ENCODE measurements around the gene CASKIN2.

CASKIN2 gene

DNA sequence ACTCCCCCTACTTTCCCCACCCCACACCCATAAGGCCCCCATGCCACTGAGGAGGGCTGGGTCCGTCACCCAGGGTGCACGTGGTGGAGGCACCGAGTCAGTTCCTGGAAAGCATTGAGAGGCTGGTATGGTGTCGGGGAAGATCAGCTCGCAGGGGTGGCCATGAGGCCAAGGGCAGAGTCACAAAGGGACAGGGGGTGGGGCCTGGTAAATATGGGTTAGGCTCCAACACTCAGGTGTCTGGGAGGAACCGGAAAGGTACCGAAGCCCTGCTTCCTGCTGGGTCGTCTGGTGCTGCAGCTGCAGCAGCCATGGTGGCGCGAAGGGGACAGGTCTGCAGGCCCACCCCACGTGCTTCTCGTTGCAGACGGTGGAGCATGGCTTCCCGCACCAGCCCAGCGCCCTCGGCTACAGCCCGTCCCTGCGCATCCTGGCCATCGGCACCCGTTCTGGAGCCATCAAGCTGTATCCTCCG is 40.4 kb upstream of the CASKIN2 start:
- TF ChIP-seq POLR2A (IDR thresholded peaks at IDR 0.05; ENCODE audit: low read length), result no peak
- TF ChIP-seq GATA1 (IDR thresholded peaks at IDR 0.05; ENCODE audit: low read depth, low read length), result no peak
- no peak for DNase-seq

DNA sequence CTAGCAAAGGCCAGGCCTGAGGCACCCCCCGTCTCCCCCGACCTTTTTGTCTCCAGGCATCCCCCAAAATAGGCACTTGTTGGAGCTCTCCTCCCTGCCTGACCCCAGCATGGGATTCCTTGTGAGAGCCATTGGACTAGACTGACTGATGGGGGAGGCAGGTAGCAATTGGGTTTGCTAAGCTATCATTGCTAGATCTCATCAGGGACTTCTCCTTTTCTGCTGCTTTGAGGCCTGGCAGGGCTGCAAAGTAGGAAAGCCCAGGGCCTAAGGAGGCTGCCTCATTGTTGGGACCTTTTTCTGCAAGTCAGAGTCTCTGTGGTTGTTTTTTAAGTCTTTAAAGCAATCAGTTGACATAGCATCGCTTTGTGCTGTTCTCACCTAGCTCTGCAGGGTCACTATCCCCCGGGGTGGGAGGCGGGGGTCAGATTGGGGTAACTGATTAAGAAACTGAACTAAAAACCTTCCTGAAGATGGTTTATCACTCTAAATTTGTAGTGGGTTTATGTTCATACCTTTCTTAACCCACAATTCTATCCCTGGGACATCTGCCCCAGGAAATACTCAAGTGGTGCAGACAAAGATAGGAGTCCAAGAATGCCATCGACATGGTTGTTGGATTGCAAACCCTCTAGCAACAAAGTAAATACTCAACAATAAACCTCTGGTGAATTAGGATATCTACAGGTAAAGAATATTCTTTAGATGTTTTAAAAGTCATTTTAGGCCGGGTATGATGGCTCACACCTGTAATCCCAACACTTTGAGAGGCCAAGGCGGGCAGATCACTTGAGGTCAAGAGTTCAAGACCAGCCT is 38.2 kb upstream of the CASKIN2 start:
- DNase-seq, result no peak
- no peak for TF ChIP-seq GATA1 (IDR thresholded peaks at IDR 0.05; ENCODE audit: low read depth, low read length)
- no peak for TF ChIP-seq POLR2A (IDR thresholded peaks at IDR 0.05; ENCODE audit: low read length)

DNA sequence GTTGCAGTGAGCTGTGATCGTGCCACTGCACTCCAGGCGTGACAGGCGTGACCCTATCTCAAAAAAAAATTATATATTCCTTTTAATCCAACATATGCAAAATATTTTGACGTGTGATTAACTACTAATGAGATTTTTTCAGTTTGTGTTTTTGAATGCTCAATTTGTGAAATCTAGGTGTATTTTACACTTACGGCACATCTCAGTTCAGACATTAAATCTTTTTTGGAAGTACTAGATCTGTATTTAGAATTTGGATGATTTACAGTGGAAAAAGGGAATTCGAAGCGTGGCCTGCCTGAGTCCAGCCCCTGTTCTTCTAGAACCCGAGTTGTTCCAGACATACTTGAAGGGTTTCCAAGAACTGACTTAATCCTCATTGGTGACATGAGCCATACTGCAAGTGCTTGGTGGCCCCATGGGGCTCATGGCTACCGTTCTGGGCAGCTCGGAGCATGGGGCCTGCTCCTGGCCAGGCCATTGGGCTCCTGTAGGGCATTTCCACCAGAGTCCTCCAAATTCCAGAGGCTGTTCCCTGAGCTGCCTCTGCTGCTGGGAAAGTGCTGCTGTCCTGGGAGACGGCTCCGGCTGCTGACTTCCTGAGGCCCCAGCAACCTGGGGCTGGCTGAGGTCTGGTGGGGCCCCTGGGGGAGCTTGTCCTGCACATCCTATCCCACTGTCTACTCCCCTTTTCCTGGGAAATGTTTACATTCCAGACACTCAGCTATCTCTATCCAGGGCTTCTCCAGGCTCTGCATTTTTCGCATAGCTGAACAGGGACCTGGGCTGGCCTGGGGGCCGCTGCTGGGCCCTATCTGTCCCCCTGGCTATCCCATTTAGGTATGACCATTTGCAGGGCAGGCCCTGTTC is 37.3 kb upstream of the CASKIN2 start:
- TF ChIP-seq GATA1 (IDR thresholded peaks at IDR 0.05; ENCODE audit: low read depth, low read length), result no peak
- TF ChIP-seq POLR2A (IDR thresholded peaks at IDR 0.05; ENCODE audit: low read length), result no peak
- no peak for DNase-seq

DNA sequence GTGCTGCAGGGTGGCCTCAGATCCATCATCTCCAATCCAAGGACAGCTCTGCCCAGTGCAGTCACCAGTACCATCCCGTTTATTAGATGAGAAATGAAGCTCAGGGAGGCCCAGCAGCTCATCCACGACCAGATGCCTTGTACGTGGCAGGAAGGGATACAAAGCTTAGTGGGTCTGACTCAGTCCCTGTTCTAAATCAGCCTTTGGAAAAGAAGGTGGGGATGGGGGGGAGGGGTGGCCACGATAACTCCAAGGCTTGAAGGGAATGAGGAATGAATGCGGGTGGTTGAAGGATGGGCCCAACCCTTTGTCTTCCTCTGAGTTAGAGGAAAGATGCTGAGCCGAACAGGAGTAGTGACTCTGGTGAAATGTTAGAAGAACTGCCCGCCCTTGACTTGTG is 35.9 kb upstream of the CASKIN2 start:
- DNase-seq, result no peak
- TF ChIP-seq POLR2A (IDR thresholded peaks at IDR 0.05; ENCODE audit: low read length) (no peak), GATA1 (IDR thresholded peaks at IDR 0.05; ENCODE audit: low read depth, low read length) (no peak)

DNA sequence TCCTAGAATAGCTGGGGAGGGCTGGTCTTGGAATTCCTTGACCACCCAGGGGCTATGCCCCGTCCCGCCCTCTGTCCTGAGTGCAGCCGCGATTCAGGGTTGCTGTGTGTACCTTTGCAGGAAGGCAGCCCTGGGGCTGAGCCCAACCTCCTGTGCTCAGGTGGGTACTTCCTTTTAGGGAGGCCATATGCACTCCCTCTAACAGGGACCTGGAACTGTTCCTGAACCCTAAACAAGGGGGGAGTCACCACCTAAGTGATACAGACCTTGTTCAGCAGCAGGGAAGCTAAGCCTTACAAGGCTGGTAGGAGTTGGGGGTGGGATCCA is 34.8 kb upstream of the CASKIN2 start:
- no peak for DNase-seq
- TF ChIP-seq POLR2A (IDR thresholded peaks at IDR 0.05; ENCODE audit: low read length), result no peak
- no peak for TF ChIP-seq GATA1 (IDR thresholded peaks at IDR 0.05; ENCODE audit: low read depth, low read length)

DNA sequence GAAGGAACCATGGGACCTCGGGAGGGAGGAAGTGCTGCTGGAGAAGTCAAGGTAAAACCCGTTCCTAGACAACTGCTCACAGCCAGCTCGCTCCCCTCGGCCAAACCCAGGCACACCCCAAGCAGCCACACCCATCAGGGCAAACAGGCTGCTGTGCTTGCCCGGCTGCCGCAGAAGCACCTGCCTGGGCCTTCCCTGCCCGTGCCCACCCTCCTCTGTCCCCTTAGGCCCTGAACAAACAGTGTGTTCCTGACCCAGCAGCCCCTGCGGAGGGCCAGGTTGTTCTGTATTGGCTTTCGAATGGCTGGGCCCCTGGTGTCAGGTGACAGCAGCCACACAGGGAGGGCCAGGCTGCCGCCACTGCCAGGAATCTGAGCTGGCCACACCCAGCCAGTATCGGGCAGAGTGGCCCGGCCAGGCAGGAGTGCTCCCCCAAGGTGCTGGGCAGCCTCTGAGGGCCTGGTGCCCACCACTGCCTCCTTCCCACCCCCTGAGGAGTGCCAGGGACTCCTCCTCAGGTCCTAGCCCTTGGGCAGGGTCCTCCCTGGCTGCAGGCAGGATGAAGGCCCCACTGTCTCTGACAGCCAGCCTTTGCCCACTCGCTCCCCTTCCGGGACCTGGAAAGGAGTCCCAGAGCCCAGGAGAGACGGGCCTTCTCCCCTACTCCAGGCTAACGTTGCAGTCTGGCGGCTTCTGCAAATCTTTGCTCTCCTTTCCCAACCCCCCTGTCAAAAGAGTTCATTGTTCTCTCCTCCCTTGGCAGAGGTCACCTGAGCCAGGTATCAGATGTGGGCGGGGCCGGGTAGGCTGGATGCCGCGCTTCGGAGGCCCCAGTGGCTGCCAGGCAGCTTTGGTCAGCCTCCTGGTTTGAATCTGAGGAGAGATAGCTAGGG is 34.2 kb upstream of the CASKIN2 start:
- TF ChIP-seq GATA1 (IDR thresholded peaks at IDR 0.05; ENCODE audit: low read depth, low read length) (no peak), POLR2A (IDR thresholded peaks at IDR 0.05; ENCODE audit: low read length) (no peak)
- DNase-seq, result no peak

DNA sequence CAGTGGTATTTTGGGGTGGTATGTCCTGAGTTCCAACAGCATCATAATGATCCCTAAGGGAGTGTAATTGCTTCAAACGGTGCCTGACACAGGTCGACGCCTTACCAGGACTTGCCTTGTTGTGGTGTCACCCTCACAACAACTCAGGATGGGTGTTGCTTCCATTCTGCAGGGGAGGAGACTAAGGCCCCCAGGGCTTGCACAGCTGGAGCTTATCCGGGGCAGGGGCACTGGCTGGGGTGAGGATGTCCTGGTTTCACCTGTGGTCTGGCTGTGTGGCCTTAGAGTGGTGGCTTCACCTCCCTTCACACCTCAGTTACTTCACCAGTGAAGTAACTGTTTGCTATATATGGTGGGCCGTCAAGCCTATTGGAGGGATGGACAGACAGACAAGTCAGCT is 33.5 kb upstream of the CASKIN2 start:
- DNase-seq, result no peak
- no peak for TF ChIP-seq GATA1 (IDR thresholded peaks at IDR 0.05; ENCODE audit: low read depth, low read length)
- TF ChIP-seq POLR2A (IDR thresholded peaks at IDR 0.05; ENCODE audit: low read length), result no peak

DNA sequence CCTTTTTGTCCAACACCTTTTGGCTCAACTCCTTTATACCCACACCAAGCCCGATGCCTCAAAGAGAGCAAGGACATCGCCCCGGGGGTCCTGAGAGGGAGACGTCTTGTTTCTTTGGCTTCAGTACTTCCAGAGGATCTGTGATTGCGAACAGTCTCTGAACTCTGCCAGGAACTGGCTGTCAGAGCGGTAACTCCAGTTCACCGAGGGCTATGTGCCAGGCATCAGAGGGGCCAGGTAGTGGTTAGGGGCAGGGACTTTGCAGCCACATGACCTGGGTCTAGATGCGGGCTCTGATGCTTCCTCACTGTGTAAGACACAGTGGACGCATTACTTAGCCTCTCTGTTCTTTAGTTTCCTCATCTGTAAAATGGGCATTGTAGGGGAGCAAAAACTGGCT is 31.8 kb upstream of the CASKIN2 start:
- TF ChIP-seq POLR2A (IDR thresholded peaks at IDR 0.05; ENCODE audit: low read length) (no peak), GATA1 (IDR thresholded peaks at IDR 0.05; ENCODE audit: low read depth, low read length) (no peak)
- no peak for DNase-seq

DNA sequence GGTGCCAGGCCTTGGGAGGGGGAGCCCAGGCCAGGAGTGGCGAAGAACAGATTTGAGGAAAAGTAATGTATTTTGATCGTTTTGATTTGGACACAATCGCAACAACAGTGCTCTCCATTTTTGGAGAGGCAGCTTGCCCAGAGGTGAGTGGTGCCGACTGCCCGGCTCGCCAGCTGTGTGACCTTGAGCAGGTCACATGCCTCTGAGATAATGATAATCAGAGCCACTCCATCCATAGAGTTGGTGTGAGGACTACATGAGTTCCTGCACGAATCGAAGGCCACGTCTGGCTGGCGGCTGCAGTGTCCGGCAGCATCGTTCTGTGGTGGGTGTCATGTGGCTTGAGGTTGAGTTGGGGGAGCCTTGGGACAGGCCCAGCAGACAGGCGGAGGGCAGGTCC is 30.8 kb upstream of the CASKIN2 start:
- TF ChIP-seq POLR2A (IDR thresholded peaks at IDR 0.05; ENCODE audit: low read length) (no peak), GATA1 (IDR thresholded peaks at IDR 0.05; ENCODE audit: low read depth, low read length) (no peak)

DNA sequence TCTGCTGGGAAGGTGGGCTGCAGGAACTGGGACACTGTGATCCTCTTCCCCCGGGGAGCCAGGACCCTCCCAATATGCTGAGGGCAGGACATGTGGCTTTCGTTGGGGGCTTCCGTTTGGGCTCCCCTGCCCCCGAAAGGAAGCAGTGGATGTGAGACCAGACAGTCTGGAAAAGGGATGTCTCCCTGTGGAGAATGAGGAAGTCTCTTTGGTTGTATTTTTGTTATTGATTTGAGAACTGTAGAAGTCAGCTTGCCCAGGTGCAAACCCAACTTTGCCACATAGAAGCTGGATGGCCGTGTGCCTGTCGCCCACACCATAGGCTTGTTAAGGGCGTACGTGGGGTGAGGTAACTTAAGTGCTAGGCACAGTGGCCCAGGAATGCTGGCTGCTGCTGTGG is 28.9 kb upstream of the CASKIN2 start:
- no peak for TF ChIP-seq GATA1 (IDR thresholded peaks at IDR 0.05; ENCODE audit: low read depth, low read length)
- TF ChIP-seq POLR2A (IDR thresholded peaks at IDR 0.05; ENCODE audit: low read length), result no peak
- DNase-seq, result no peak

More for the DNA sequence above, 30.8 kb upstream of the CASKIN2 start:
- DNase-seq, result no peak

DNA sequence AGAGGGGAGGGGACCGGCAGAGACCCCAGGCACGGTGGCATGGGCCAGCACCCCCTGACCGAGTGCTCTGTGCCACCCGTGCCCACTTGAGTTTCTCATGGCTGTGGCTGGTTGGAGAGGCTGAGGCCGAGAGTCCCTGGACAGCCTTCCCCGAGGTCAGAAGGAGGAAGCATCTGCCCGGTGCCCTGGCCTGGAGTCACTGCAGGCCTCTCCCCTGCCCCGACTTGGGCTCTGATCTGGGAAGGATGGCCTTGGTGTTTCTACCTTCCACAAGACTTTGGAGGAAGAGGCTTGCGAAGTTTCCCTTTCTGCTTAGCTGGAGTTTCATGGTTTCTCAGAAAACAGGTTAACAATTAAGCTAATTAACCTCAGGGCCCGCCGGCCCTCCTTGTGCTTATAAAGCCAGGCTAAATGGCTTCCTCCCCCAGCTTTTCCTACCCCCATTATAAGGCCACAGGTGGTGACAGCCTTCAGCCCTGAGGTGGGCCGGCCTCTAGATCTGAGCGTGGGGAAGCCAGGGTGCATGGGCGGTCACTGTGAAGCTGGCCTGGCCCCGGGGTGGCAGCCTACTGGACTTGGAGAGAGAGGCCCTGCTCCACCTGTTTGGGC is 27.5 kb upstream of the CASKIN2 start:
- TF ChIP-seq POLR2A (IDR thresholded peaks at IDR 0.05; ENCODE audit: low read length), result no peak
- no peak for TF ChIP-seq GATA1 (IDR thresholded peaks at IDR 0.05; ENCODE audit: low read depth, low read length)
- no peak for DNase-seq

DNA sequence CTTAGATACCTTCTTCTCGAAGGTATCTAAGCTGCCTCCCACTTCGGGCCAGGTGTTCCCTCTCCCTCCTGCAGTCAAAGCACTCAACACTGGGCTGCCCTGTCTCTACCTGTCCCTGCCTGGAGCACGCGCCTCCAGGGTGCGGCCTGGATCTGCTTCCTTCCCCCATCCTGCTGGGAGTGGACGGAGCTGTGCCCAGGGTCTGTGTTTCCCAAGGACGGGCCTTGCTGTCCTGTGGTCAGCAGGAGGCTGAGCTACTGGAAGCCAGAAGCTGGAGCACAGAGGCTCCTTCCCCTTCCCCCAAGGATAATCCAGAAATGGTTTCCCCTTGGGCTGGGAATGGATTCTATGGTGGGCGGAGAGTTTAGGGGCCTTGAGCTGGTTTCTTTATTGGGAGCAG is 26.9 kb upstream of the CASKIN2 start:
- no peak for TF ChIP-seq POLR2A (IDR thresholded peaks at IDR 0.05; ENCODE audit: low read length)

DNA sequence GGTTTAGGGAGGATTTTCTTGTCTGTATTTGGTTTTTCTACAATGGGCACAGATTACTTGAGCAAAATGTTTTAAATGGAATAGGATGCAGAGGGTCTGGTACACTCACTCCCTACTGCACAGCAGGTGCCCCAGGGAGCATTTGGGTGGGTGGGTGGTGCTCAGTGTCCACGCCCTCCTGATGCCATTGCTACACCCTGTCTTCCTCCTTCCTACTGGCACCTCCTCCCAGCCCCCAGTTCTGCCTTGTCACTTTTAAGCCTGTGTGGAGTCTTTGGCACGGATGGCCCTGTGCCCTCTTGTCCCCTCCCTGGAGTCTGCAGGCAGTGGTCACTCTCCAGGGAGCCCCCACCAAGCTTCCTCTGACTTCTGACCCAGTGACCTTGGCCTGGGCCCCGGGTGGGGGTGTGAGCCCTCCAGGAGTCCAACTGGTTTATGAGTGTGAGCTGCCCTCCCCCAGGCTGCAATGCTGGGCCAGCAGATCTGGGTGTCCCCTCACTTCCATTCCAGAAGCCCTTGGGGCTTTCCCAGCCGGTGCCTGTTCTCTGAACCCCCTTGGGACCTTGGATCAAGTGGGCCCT is 25.7 kb upstream of the CASKIN2 start:
- no peak for DNase-seq
- no peak for TF ChIP-seq GATA1 (IDR thresholded peaks at IDR 0.05; ENCODE audit: low read depth, low read length)

More for the DNA sequence above, 26.9 kb upstream of the CASKIN2 start:
- DNase-seq, result no peak

Data from erythroblast (primary cell).